GM12878 (cell line): ENCODE results near the gene ERC2. TPM values are rescaled to one million over a fixed set of nuclear protein-coding genes. Genes with fewer than 3 reads are reported as not detected.

ENCODE experiments used
- ATAC-seq: fragments of 200-7000 bp; cut with Tn5 transposase; 3 replicates; pipeline ENCODE4 v1.9.1; 2020; ENCODE audit warnings: mild to moderate bottlenecking, moderate library complexity
- BruUV-seq: library from RNA; stranded (reverse); fragments of 400-500 nt; replicated peaks from 2 replicates; lab custom pipeline; 2021; lab: Mats Ljungman, UMichigan
- CTCF ChIA-PET: fragments of 300-600 bp; sonication (Branson Sonifier 250); formaldehyde crosslinking; extraction: SDS; loops from one replicate; lab custom pipeline; 2021; ENCODE audit warnings: inconsistent platforms; lab: Yijun Ruan, JAX
- POLR2A ChIA-PET: fragments of 350-600 bp; formaldehyde crosslinking; extraction: SDS; loops from one replicate; lab custom pipeline; 2021; ENCODE audit warnings: inconsistent platforms; lab: Charles Lee
- RAD21 ChIA-PET: fragments of 300-600 bp; sonication (Branson Sonifier 250); formaldehyde crosslinking; loops from one replicate; lab custom pipeline; 2023; ENCODE audit warnings: antibody characterized with exemption; ENCODE audit not compliant: unreplicated experiment; lab: Charles Lee
- SMC1A ChIA-PET: fragments of 300-600 bp; sonication (Branson Sonifier 250); formaldehyde crosslinking; loops from one replicate; lab custom pipeline; 2023; ENCODE audit not compliant: unreplicated experiment, uncharacterized antibody; lab: Charles Lee
- DNase-seq: peaks from one replicate; pipeline ENCODE4 v3.0.0-alpha.2; 2011; ENCODE audit warnings: low read depth, low spot score
- FAIRE-seq: peaks from 3 replicates; lab custom pipeline; 2011; peaks lifted over from hg19 to GRCh38; lab: Jason Lieb, UNC
- H2AFZ ChIP-seq: 2 replicates; pipeline ENCODE4 v1.6.0; 2011; ENCODE audit warnings: low read depth, low read length, control low read depth; ENCODE audit not compliant: control insufficient read depth
- H3K27ac ChIP-seq: 2 replicates; pipeline ENCODE4 v1.5.1; 2011; ENCODE audit warnings: control low read depth; ENCODE audit not compliant: control insufficient read depth, insufficient read depth
- H3K27me3 ChIP-seq, 2 experiments: replicated peaks in 1 of 2; 2 replicates each; pipeline versions ENCODE4 v1.6.0 to v1.6.1; 2011; ENCODE audit warnings: low read length in 1 of 2; ENCODE audit not compliant: control insufficient read depth in 2 of 2, insufficient read depth in 2 of 2
- H3K36me3 ChIP-seq, 2 experiments: 2 replicates each; pipeline ENCODE4 v1.5.1; 2011; ENCODE audit warnings: low read length in 1 of 2; ENCODE audit not compliant: control insufficient read depth in 2 of 2, insufficient read depth in 2 of 2
- H3K4me1 ChIP-seq: 2 replicates; pipeline ENCODE4 v1.6.1; 2011; ENCODE audit warnings: mild to moderate bottlenecking, low read length, moderate library complexity, mixed read lengths; ENCODE audit not compliant: control insufficient read depth, insufficient read depth
- H3K4me2 ChIP-seq: 2 replicates; pipeline ENCODE4 v1.6.0; 2011; ENCODE audit warnings: control low read depth; ENCODE audit not compliant: control insufficient read depth, insufficient read depth
- H3K4me3 ChIP-seq: fragments of 200-600 bp; sonication (generic); 2 replicates; pipeline ENCODE4 v1.5.1; 2016
- H3K79me2 ChIP-seq: 2 replicates; pipeline ENCODE4 v1.6.0; 2011; ENCODE audit warnings: low read length; ENCODE audit not compliant: control insufficient read depth, insufficient read depth
- H3K9ac ChIP-seq: 2 replicates; pipeline ENCODE4 v1.8.0; 2011; ENCODE audit warnings: low read length, control low read depth, mixed read lengths; ENCODE audit not compliant: control insufficient read depth, insufficient read depth
- H3K9me3 ChIP-seq: replicated peaks from 3 replicates; pipeline ENCODE4 v1.5.1; 2011; ENCODE audit warnings: mild to moderate bottlenecking, low read length; ENCODE audit not compliant: control insufficient read depth, insufficient read depth
- H4K20me1 ChIP-seq: 2 replicates; pipeline ENCODE4 v1.6.0; 2011; ENCODE audit not compliant: control insufficient read depth, insufficient read depth
- BACH1 ChIP-seq: fragments of 450-650 bp; IDR thresholded peaks from 2 replicates; pipeline ENCODE4 v1.6.1; 2017; ENCODE audit warnings: mild to moderate bottlenecking, borderline replicate concordance
- CREB1 ChIP-seq: IDR thresholded peaks from 2 replicates; pipeline ENCODE4 v1.6.1; 2012; ENCODE audit warnings: low read depth, mild to moderate bottlenecking, inconsistent platforms
- FOXK2 ChIP-seq: fragments of 450-650 bp; IDR thresholded peaks from 2 replicates; pipeline ENCODE4 v1.6.1; 2017; ENCODE audit warnings: mild to moderate bottlenecking, moderate library complexity
- HSF1 ChIP-seq: fragments of 150-350 bp; IDR thresholded peaks from 2 replicates; pipeline ENCODE4 v1.6.1; 2014; ENCODE audit warnings: mild to moderate bottlenecking, low read depth, low read length
- JUNB ChIP-seq: IDR thresholded peaks from 2 replicates; pipeline ENCODE4 v1.6.1; 2016; ENCODE audit warnings: antibody characterized with exemption, mild to moderate bottlenecking
- JUND ChIP-seq: IDR thresholded peaks from 2 replicates; pipeline ENCODE4 v1.6.1; 2012; ENCODE audit warnings: low read depth, mild to moderate bottlenecking, low read length, improper control_type of control experiment, moderate library complexity
- KAT2A ChIP-seq: conservative IDR thresholded peaks from 2 replicates; pipeline ENCODE4 v1.6.1; 2011; ENCODE audit warnings: low read depth, low read length; ENCODE audit not compliant: control insufficient read depth
- LARP7 ChIP-seq: fragments of 450-650 bp; IDR thresholded peaks from 2 replicates; pipeline ENCODE4 v1.6.1; 2017; ENCODE audit warnings: mild to moderate bottlenecking
- MEF2A ChIP-seq: IDR thresholded peaks from 2 replicates; pipeline ENCODE4 v1.6.1; 2011; ENCODE audit warnings: low read depth, mild to moderate bottlenecking, low read length, moderate library complexity; ENCODE audit not compliant: insufficient read depth
- NKRF ChIP-seq: fragments of 450-650 bp; conservative IDR thresholded peaks from 2 replicates; pipeline ENCODE4 v1.6.1; 2017; ENCODE audit warnings: mild to moderate bottlenecking, moderate library complexity
- PAX8 ChIP-seq: fragments of 450-650 bp; IDR thresholded peaks from 2 replicates; pipeline ENCODE4 v1.6.1; 2017; ENCODE audit warnings: mild to moderate bottlenecking, moderate library complexity
- RELA ChIP-seq: fragments of 450-650 bp; IDR thresholded peaks from 2 replicates; pipeline ENCODE4 v1.8.0; 2014; ENCODE audit warnings: borderline replicate concordance; ENCODE audit not compliant: partially characterized antibody
- STAT3 ChIP-seq: IDR thresholded peaks from 2 replicates; pipeline ENCODE4 v1.6.1; 2011; ENCODE audit warnings: low read depth, low read length, improper control_type of control experiment
- TCF12 ChIP-seq: IDR thresholded peaks from 2 replicates; pipeline ENCODE4 v1.6.1; 2011; ENCODE audit warnings: low read depth, mild to moderate bottlenecking, low read length
- TCF7 ChIP-seq: IDR thresholded peaks from 2 replicates; pipeline ENCODE4 v1.6.1; 2014; ENCODE audit warnings: antibody characterized with exemption, borderline replicate concordance
- YBX1 ChIP-seq: fragments of 450-650 bp; IDR thresholded peaks from 2 replicates; pipeline ENCODE4 v1.6.1; 2016; ENCODE audit warnings: antibody characterized with exemption
- ZNF24 ChIP-seq: fragments of 450-650 bp; IDR thresholded peaks from 2 replicates; pipeline ENCODE4 v1.6.1; 2017; ENCODE audit warnings: antibody characterized with exemption, mild to moderate bottlenecking
- ZNF622 ChIP-seq: fragments of 450-650 bp; IDR thresholded peaks from 2 replicates; pipeline ENCODE4 v1.6.1; 2017; ENCODE audit warnings: mild to moderate bottlenecking, inconsistent platforms
- ZSCAN29 ChIP-seq: fragments of 450-650 bp; IDR thresholded peaks from 2 replicates; pipeline ENCODE4 v1.6.1; 2017; ENCODE audit warnings: mild to moderate bottlenecking, moderate library complexity
- WGBS: methylation state at CpG from one replicate; pipeline ENCODE4 v1.1.6; 2016; ENCODE audit warnings: low lambda C conversion rate; ENCODE audit not compliant: insufficient replicate concordance, insufficient coverage; ENCODE audit errors: missing lambda C conversion rate; 5-methylcytosine and 5-hydroxymethylcytosine counted together
- in situ Hi-C: fragments of 300-500 bp; cut with MboI; formaldehyde crosslinking; loops from 9 replicates; pipeline ENCODE4 v1.14.3; 2018; ENCODE audit warnings: mixed read lengths
- intact Hi-C: fragments of 100-400 bp; cut with micrococcal nuclease; formaldehyde crosslinking; loops from one replicate; pipeline ENCODE4 v1.14.2; 2022; ENCODE audit not compliant: unreplicated experiment
- polyA plus RNA-seq, 11 experiments: library from polyadenylated mRNA; depleted of rRNA in 4 of 11; unstranded in 6 of 11; stranded (reverse) in 5 of 11; fragments of >200 nt; fragmentation: Nextera tagmentation in 4 of 11; fragmentation: Illumina TruSeq in 1 of 11; extraction: Ambion mirVana in 4 of 11; extraction: Trizol in 1 of 11; gene quantifications; 1 replicate in 1 of 11; 2 replicates in 10 of 11; pipeline versions ENCODE4 v1.2.1 to v1.2.3, GENCODE V29; 2011 to 2016; ENCODE audit warnings: inconsistent platforms in 2 of 11, missing spikeins in 2 of 11, low read depth in 1 of 11
- total RNA-seq, 4 experiments: library from RNA; depleted of rRNA in 3 of 4; stranded (reverse); fragments of >200 nt in 3 of 4; fragmentation: Illumina TruSeq in 1 of 4; extraction: Trizol in 1 of 4; gene quantifications; 2 replicates each; pipeline versions ENCODE4 v1.2.1 to v1.2.3, GENCODE V29; 2013 to 2021
- TF ChIP-seq, protein P1 (sequence below), 3 experiments: IDR thresholded peaks in 2 of 3; conservative IDR thresholded peaks in 1 of 3; 2 replicates each; pipeline ENCODE4 v1.5.1; 2011; ENCODE audit warnings: low read depth in 3 of 3, low read length in 3 of 3, mild to moderate bottlenecking in 3 of 3, control low read depth in 2 of 3, moderate library complexity in 2 of 3, inconsistent platforms in 1 of 3, mixed read lengths in 1 of 3; ENCODE audit not compliant: control insufficient read depth in 2 of 3, insufficient read depth in 1 of 3; ENCODE audit errors: extremely low read depth in 1 of 3

The ERC2 gene
- total and polyA plus RNA-seq, 10 of the 15 experiments (the other 5 are each of a cell fraction or from before 2014, with no cell fraction given) = 0.06 to 1.4 (median 0.12) TPM; not detected in 3

GRCh38 chr3:55597641-55598040 lies 870.6 kb downstream of the ERC2 start:
- 73% methylated on average over 4 of the region's 4 CpGs for WGBS
- FAIRE-seq = no peak
- Histone ChIP-seq H4K20me1 (no peaks in the 10 kb centered on the region), H3K36me3 (no peaks in the 10 kb centered on the region), H3K4me3 (no peak overlapping the region), H3K79me2 (no peaks in the 10 kb centered on the region), H3K4me2 (no peak overlapping the region), H3K9me3 (no peaks in the 10 kb centered on the region; the same call in 2 of the 3 replicates), H3K4me1 (no peaks in the 10 kb centered on the region), H2AFZ (no peak overlapping the region), H3K27me3 (no peaks in the 10 kb centered on the region), H3K27ac (no peak overlapping the region), H3K9ac (no peak overlapping the region)
- no TSS peak for BruUV-seq
- intact Hi-C loops = no loop called here
- ATAC-seq = no peak
- ChIA-PET RAD21 (no interaction called here), POLR2A (no interaction called here), CTCF (no interaction called here), SMC1A (interaction anchor here (1.6 kb wide), 1 partner anchor 8 kb away, joined by 3 read pairs; no protein-coding TSS in a partner anchor)
- in situ Hi-C loops = no loop called here
- no peak for DNase-seq
- no peak for TF ChIP-seq ZNF24
- TF ChIP-seq, protein P1, sequence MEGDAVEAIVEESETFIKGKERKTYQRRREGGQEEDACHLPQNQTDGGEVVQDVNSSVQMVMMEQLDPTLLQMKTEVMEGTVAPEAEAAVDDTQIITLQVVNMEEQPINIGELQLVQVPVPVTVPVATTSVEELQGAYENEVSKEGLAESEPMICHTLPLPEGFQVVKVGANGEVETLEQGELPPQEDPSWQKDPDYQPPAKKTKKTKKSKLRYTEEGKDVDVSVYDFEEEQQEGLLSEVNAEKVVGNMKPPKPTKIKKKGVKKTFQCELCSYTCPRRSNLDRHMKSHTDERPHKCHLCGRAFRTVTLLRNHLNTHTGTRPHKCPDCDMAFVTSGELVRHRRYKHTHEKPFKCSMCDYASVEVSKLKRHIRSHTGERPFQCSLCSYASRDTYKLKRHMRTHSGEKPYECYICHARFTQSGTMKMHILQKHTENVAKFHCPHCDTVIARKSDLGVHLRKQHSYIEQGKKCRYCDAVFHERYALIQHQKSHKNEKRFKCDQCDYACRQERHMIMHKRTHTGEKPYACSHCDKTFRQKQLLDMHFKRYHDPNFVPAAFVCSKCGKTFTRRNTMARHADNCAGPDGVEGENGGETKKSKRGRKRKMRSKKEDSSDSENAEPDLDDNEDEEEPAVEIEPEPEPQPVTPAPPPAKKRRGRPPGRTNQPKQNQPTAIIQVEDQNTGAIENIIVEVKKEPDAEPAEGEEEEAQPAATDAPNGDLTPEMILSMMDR (IDR thresholded peaks at IDR 0.05 in 2 of 3, conservative IDR thresholded peaks at IDR 0.05 in 1 of 3; ENCODE audit: control insufficient read depth in 2 of 3, extremely low read depth in 1 of 3, insufficient read depth in 1 of 3, low read depth in 3 of 3, low read length in 3 of 3) = no peak
- TF ChIP-seq KAT2A = no peak
- TF ChIP-seq STAT3 = no peak
- no peak for TF ChIP-seq ZNF622
- no peak for TF ChIP-seq NKRF
- TF ChIP-seq LARP7 = no peak
- TF ChIP-seq HSF1 = no peak
- TF ChIP-seq MEF2A = no peak
- no peak for TF ChIP-seq ZSCAN29
- no peak for TF ChIP-seq JUNB
- no peak for TF ChIP-seq CREB1
- TF ChIP-seq JUND = no peak
- TF ChIP-seq RELA = no peak
- no peak for TF ChIP-seq BACH1
- TF ChIP-seq FOXK2 = no peak
- no peak for TF ChIP-seq TCF12
- no peak for TF ChIP-seq TCF7
- no peak for TF ChIP-seq YBX1
- no peak for TF ChIP-seq PAX8
